K562 (cell line): ENCODE results near the gene TM9SF4. TPM values are rescaled to one million over a fixed set of nuclear protein-coding genes. Genes with fewer than 3 reads are reported as not detected.

ENCODE experiments used
- ATAC-seq: fragments of 200-7000 bp; cut with Tn5 transposase; 3 replicates; pipeline ENCODE4 v1.9.1; 2020; ENCODE audit warnings: moderate library complexity
- BruUV-seq: library from RNA; stranded (reverse); fragments of 400-500 nt; replicated peaks from 2 replicates; lab custom pipeline; 2021; lab: Mats Ljungman, UMichigan
- CTCF ChIA-PET: fragments of 300-600 bp; formaldehyde crosslinking; extraction: SDS; loops from one replicate; lab custom pipeline; 2021; ENCODE audit warnings: low intra/inter-chr PET ratio; lab: Yijun Ruan, JAX
- POLR2A ChIA-PET: fragments of 300-600, 350-650 bp; sonication (Branson Sonifier 250); formaldehyde crosslinking; extraction: SDS; loops from one replicate; lab custom pipeline; 2021; ENCODE audit warnings: antibody characterized with exemption, inconsistent platforms; lab: Yijun Ruan, JAX
- DNase-seq, 4 experiments: peaks; one replicate each; pipeline versions ENCODE4 v3.0.0 to v3.0.0-alpha.2; 2011 to 2018; ENCODE audit warnings: low spot score in 3 of 4, mixed read lengths in 3 of 4; ENCODE audit errors: extremely low read depth in 1 of 4
- FAIRE-seq: peaks from 2 replicates; lab custom pipeline; 2011; peaks lifted over from hg19 to GRCh38; lab: Jason Lieb, UNC
- H2AFZ ChIP-seq: 2 replicates; pipeline ENCODE4 v1.6.0; 2011; ENCODE audit warnings: low read depth, low read length, control low read depth, inconsistent platforms
- H3K27ac ChIP-seq: fragments of 200-600 bp; 3 replicates; pipeline ENCODE4 v1.8.0; 2011; ENCODE audit warnings: low read depth, mild to moderate bottlenecking, control low read depth, inconsistent platforms, low read length, moderate library complexity, mixed read lengths; ENCODE audit errors: extremely low read depth
- H3K27me3 ChIP-seq, 2 experiments: fragments of 300-600 bp in 1 of 2; 2 replicates in 1 of 2; 3 replicates in 1 of 2; pipeline versions ENCODE4 v1.6.0 to v1.8.0; 2011; ENCODE audit warnings: inconsistent platforms in 2 of 2, low read length in 2 of 2, mild to moderate bottlenecking in 1 of 2, mixed read lengths in 1 of 2, moderate library complexity in 1 of 2; ENCODE audit not compliant: control insufficient read depth in 2 of 2, insufficient read depth in 2 of 2
- H3K36me3 ChIP-seq: fragments of 300-600 bp; 3 replicates; pipeline ENCODE4 v1.8.0; 2011; ENCODE audit warnings: mild to moderate bottlenecking, low read length, inconsistent platforms; ENCODE audit not compliant: control insufficient read depth, insufficient read depth
- H3K4me1 ChIP-seq, 2 experiments: fragments of 200-600 bp in 1 of 2; replicated peaks in 1 of 2; 2 replicates in 1 of 2; 3 replicates in 1 of 2; pipeline versions ENCODE4 v1.5.1 to v1.8.0; 2011; ENCODE audit warnings: inconsistent platforms in 2 of 2, low read length in 2 of 2, mild to moderate bottlenecking in 1 of 2, mixed read lengths in 1 of 2, moderate library complexity in 1 of 2; ENCODE audit not compliant: control insufficient read depth in 2 of 2, insufficient read depth in 2 of 2
- H3K4me2 ChIP-seq: 2 replicates; pipeline ENCODE4 v1.6.1; 2011; ENCODE audit warnings: low read length, control low read depth, inconsistent platforms, mixed read lengths; ENCODE audit not compliant: insufficient read depth
- H3K4me3 ChIP-seq: fragments of 200-600 bp; sonication (generic), shearing (Covaris generic); 2 replicates; pipeline ENCODE4 v1.5.1; 2016; ENCODE audit warnings: control low read depth, inconsistent platforms
- H3K79me2 ChIP-seq: fragments of 200-600 bp; 3 replicates; pipeline ENCODE4 v1.8.0; 2011; ENCODE audit warnings: low read length, inconsistent platforms; ENCODE audit not compliant: control insufficient read depth, insufficient read depth
- H3K9ac ChIP-seq, 2 experiments: 2 replicates each; pipeline versions ENCODE4 v1.6.0 to v1.6.1; 2011; ENCODE audit warnings: low read depth in 2 of 2, low read length in 2 of 2, control low read depth in 1 of 2, inconsistent platforms in 1 of 2, mild to moderate bottlenecking in 1 of 2, mixed read lengths in 1 of 2; ENCODE audit not compliant: insufficient read depth in 1 of 2
- H3K9me1 ChIP-seq: one replicate; pipeline ENCODE4 v1.6.0; 2011; ENCODE audit warnings: inconsistent platforms, mild to moderate bottlenecking, low read length, moderate library complexity; ENCODE audit not compliant: control insufficient read depth, insufficient read depth
- H3K9me3 ChIP-seq: replicated peaks from 2 replicates; pipeline ENCODE4 v1.5.1; 2011; ENCODE audit warnings: low read depth, low read length, inconsistent platforms; ENCODE audit not compliant: control insufficient read depth, insufficient read depth
- H4K20me1 ChIP-seq: replicated peaks from 2 replicates; pipeline ENCODE4 v1.6.1; 2011; ENCODE audit warnings: low read length, inconsistent platforms, mixed read lengths; ENCODE audit not compliant: control insufficient read depth, insufficient read depth
- ARNT ChIP-seq, 2 experiments: fragments of 450-650 bp; IDR thresholded peaks; 2 replicates each; pipeline ENCODE4 v1.6.1; 2016; ENCODE audit warnings: mild to moderate bottlenecking in 1 of 2
- HMG20A ChIP-seq: fragments of 450-650 bp; formaldehyde crosslinking; conservative IDR thresholded peaks from 2 replicates; pipeline ENCODE4 v1.4.0; 2020; ENCODE audit warnings: mild to moderate bottlenecking, mixed read lengths
- HNRNPK ChIP-seq: fragments of 200-400 bp; formaldehyde crosslinking; IDR thresholded peaks from one replicate; pipeline ENCODE4 v1.6.1; 2018; ENCODE audit warnings: mild to moderate bottlenecking, low read depth, low read length; ENCODE audit not compliant: poor library complexity, severe bottlenecking
- IRF2 ChIP-seq: sonication (generic); formaldehyde crosslinking; IDR thresholded peaks from 2 replicates; pipeline ENCODE4 v1.8.1; 2022; ENCODE audit warnings: mild to moderate bottlenecking, missing genetic modification reagents
- MEF2D ChIP-seq: conservative IDR thresholded peaks from 2 replicates; pipeline ENCODE4 v1.6.1; 2016; ENCODE audit warnings: low read depth, missing genetic modification characterization, missing compliant biosample characterization
- RAD21 ChIP-seq, 2 experiments: fragments of 250-450 bp in 1 of 2; fragments of 450-650 bp in 1 of 2; sonication (Bioruptor Pico) in 1 of 2; formaldehyde crosslinking in 1 of 2; IDR thresholded peaks in 1 of 2; conservative IDR thresholded peaks in 1 of 2; 2 replicates each; pipeline versions ENCODE4 v1.4.0 to v1.8.0; 2020 to 2022; ENCODE audit warnings: mild to moderate bottlenecking in 2 of 2, moderate library complexity in 1 of 2
- SETDB1 ChIP-seq: IDR thresholded peaks from one replicate; pipeline ENCODE4 v1.6.1; 2012; ENCODE audit warnings: low read length, control low read depth, inconsistent platforms
- ZNF121 ChIP-seq: sonication (generic); formaldehyde crosslinking; conservative IDR thresholded peaks from 2 replicates; pipeline ENCODE4 v1.8.0; 2022; ENCODE audit warnings: missing genetic modification reagents
- ZNF583 ChIP-seq: fragments of 250-450 bp; sonication (Bioruptor Pico); IDR thresholded peaks from 2 replicates; pipeline ENCODE4 v1.4.0; 2020
- WGBS: fragments of 100-300 bp; shearing (Covaris generic); methylation state at CpG from one replicate; pipeline ENCODE4 v1.1.6; 2016; ENCODE audit warnings: low coverage, mixed read lengths; ENCODE audit not compliant: insufficient coverage; ENCODE audit errors: missing lambda C conversion rate; 5-methylcytosine and 5-hydroxymethylcytosine counted together
- in situ Hi-C: fragments of 300-500 bp; cut with MboI; formaldehyde crosslinking; loops from 4 replicates; pipeline ENCODE4 v1.15.0; 2018; ENCODE audit warnings: inconsistent platforms, mixed read lengths
- intact Hi-C: fragments of 100-400 bp; cut with micrococcal nuclease; formaldehyde crosslinking; loops from 2 replicates; pipeline ENCODE4 v1.14.2; 2022
- polyA plus RNA-seq, 8 experiments: library from polyadenylated mRNA; depleted of rRNA in 4 of 8; stranded (reverse) in 5 of 8; unstranded in 3 of 8; fragments of >200 nt; fragmentation: Nextera tagmentation in 2 of 8; fragmentation: Illumina TruSeq in 1 of 8; extraction: Ambion mirVana in 2 of 8; extraction: Trizol in 1 of 8; gene quantifications; 2 replicates each; pipeline versions ENCODE4 v1.2.1 to v1.2.3, GENCODE V29; 2011 to 2014; ENCODE audit warnings: inconsistent platforms in 1 of 8, missing spikeins in 1 of 8
- total RNA-seq, 7 experiments: library from RNA; depleted of rRNA in 6 of 7; stranded (reverse); fragments of >200 nt in 6 of 7; fragmentation: Illumina TruSeq in 2 of 7; extraction: Trizol in 2 of 7; gene quantifications; 2 replicates each; pipeline versions ENCODE4 v1.2.1 to v1.2.3, GENCODE V29; 2011 to 2021; ENCODE audit warnings: low replicate concordance in 1 of 7
- TF ChIP-seq, protein P1 (sequence below): fragments of 250-450 bp; sonication (Bioruptor Pico); IDR thresholded peaks from 2 replicates; pipeline ENCODE4 v1.4.0; 2020; ENCODE audit warnings: mild to moderate bottlenecking, moderate library complexity, borderline replicate concordance

The TM9SF4 gene
- total and polyA plus RNA-seq, 9 of the 15 experiments (the other 6 are each of a cell fraction or from before 2014, with no cell fraction given): 14.5 to 46.3 (median 26.9) TPM

DNA sequence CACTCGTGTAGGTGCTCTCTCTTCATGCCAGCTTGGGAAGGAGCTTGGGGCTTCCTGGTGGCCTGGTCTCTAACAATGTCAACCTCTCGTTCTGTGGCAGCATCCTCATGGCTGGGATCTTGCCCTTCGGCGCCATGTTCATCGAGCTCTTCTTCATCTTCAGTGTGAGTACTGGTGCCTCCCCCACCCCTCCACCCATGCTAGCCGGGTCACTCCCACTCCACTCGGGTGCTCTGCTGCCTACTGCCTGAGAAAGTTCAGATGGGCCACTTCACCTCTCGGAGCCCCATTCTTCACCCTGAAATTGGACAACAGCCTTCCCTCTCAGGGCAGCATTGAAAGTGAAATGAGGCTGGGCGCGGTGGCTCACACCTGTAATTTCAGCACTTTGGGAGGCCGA lies 48.8 kb downstream of the TM9SF4 start:
- Histone ChIP-seq H3K27me3 (no peaks in the 10 kb centered on the region), H4K20me1 (no peaks in the 10 kb centered on the region), H3K4me1 (peaks cover 10 to 14% of the 10 kb centered on the region in 2 experiments), H3K4me2 (no peak overlapping the region), H3K79me2 (no peaks in the 10 kb centered on the region), H3K27ac (no peak overlapping the region), H2AFZ (no peak overlapping the region), H3K9ac (no peak overlapping the region), H3K36me3 (peaks cover 77% of the 10 kb centered on the region), H3K9me3 (no peaks in the 10 kb centered on the region), H3K9me1 (peaks cover 3% of the 10 kb centered on the region), H3K4me3 (no peak overlapping the region)
- BruUV-seq: no TSS peak
- POLR2A ChIA-PET: interaction anchor here (1.2 kb wide), 1 partner anchor 13 kb away, joined by 3 read pairs; no protein-coding TSS in a partner anchor
- WGBS: 95% methylated on average over 11 of the region's 11 CpGs
- in situ Hi-C loops (loop anchor here (25.0 kb wide), 1 partner anchor 504 kb away; the partner anchor contains the start of gene C20orf203), intact Hi-C loops (loop anchor here (5.0 to 10.0 kb wide), 2 partner anchors 279 to 496 kb away; no protein-coding TSS in a partner anchor)
- TF ChIP-seq HNRNPK: no peak
- no peak for TF ChIP-seq SETDB1
- no peak for TF ChIP-seq HMG20A
- TF ChIP-seq ZNF121 (CRISPR knock-in tag): no peak
- TF ChIP-seq, protein P1, sequence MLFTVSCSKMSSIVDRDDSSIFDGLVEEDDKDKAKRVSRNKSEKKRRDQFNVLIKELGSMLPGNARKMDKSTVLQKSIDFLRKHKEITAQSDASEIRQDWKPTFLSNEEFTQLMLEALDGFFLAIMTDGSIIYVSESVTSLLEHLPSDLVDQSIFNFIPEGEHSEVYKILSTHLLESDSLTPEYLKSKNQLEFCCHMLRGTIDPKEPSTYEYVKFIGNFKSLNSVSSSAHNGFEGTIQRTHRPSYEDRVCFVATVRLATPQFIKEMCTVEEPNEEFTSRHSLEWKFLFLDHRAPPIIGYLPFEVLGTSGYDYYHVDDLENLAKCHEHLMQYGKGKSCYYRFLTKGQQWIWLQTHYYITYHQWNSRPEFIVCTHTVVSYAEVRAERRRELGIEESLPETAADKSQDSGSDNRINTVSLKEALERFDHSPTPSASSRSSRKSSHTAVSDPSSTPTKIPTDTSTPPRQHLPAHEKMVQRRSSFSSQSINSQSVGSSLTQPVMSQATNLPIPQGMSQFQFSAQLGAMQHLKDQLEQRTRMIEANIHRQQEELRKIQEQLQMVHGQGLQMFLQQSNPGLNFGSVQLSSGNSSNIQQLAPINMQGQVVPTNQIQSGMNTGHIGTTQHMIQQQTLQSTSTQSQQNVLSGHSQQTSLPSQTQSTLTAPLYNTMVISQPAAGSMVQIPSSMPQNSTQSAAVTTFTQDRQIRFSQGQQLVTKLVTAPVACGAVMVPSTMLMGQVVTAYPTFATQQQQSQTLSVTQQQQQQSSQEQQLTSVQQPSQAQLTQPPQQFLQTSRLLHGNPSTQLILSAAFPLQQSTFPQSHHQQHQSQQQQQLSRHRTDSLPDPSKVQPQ (CRISPR knock-in tag): no peak
- TF ChIP-seq ZNF583 (CRISPR knock-in tag): no peak
- TF ChIP-seq MEF2D (tag): no peak
- TF ChIP-seq RAD21 (CRISPR knock-in tag; conservative IDR thresholded peaks at IDR 0.05 in 1 of 2, IDR thresholded peaks at IDR 0.05 in 1 of 2): no peak
- TF ChIP-seq IRF2 (CRISPR knock-in tag): no peak
- TF ChIP-seq ARNT (IDR thresholded peaks at IDR 0.05): no peak
- CTCF ChIA-PET: no interaction called here
- ATAC-seq (no peak), FAIRE-seq (no peak), DNase-seq (no peak)
